Skin epidermis (tissue), 12 donors: Measurements from ENCODE around the gene HAX1.
A peak's percentile ranks its signal among the peaks of the same experiment; 100 is the strongest.
"Not testable (repeated sequence)": the region's sequence is repeated elsewhere in the genome, so short reads cannot be mapped to it uniquely, and the experiment has no call there.

Experiments used
- H3K27ac ChIP-seq, 21 experiments: fragments of 200-600 bp; sonication (generic) in 11 of 21; one replicate each; pipeline ENCODE4 v1.5.0; 2020; ENCODE audit warnings: mild to moderate bottlenecking in 3 of 21, inconsistent platforms in 2 of 21, moderate library complexity in 2 of 21
- H3K4me3 ChIP-seq, 7 experiments: fragments of 200-600 bp; sonication (generic) in 2 of 7; one replicate each; pipeline ENCODE4 v1.5.0; 2020; ENCODE audit warnings: inconsistent platforms in 2 of 7, mild to moderate bottlenecking in 2 of 7, moderate library complexity in 1 of 7

Gene HAX1

GRCh38 chr1:154272217-154272998, at the start of gene HAX1:
Gene HAX1 (plus strand): TSS chr1:154272629. CDS start chr1:154272724, 95 bp downstream.
- Histone ChIP-seq H3K4me3 (peak within 1 kb of the TSS; percentile 56 to 84 (median 73)), H3K27ac (peak within 1 kb of the TSS; percentile 23 to 95 (median 89))

GRCh38 chr1:154222918-154223317, 49.5 kb upstream of the HAX1 start:
- Histone ChIP-seq H3K4me3 (peak overlapping the region in 1 of 7 experiments; percentile 78), H3K27ac (peak overlapping the region in 2 of 21 experiments; percentile 99 to 100)

- Histone ChIP-seq H3K4me3 (no peak overlapping the region), H3K27ac (peak overlapping the region in 1 of 21 experiments; percentile 7)
Measured at GRCh38 chr1:154223621-154224020, 48.8 kb upstream of the HAX1 start.

GRCh38 chr1:154225370-154225769, 47.1 kb upstream of the HAX1 start:
- H3K4me3 ChIP-seq: no peak overlapping the region
- H3K27ac ChIP-seq: peak overlapping the region in 1 of 21 experiments; percentile 13

- not testable (repeated sequence) for H3K27ac ChIP-seq, H3K4me3 ChIP-seq
Measured at GRCh38 chr1:154231112-154231511, 41.3 kb upstream of the HAX1 start.

GRCh38 chr1:154233127-154233526, 39.3 kb upstream of the HAX1 start:
- not testable (repeated sequence) for H3K27ac ChIP-seq, H3K4me3 ChIP-seq

GRCh38 chr1:154236855-154237254, 35.6 kb upstream of the HAX1 start:
- Histone ChIP-seq H3K27ac (no peak overlapping the region), H3K4me3 (no peak overlapping the region)

- Histone ChIP-seq H3K27ac (no peak overlapping the region), H3K4me3 (no peak overlapping the region)
Measured at GRCh38 chr1:154237435-154237834, 35.0 kb upstream of the HAX1 start.

- Histone ChIP-seq H3K27ac (no peak overlapping the region), H3K4me3 (no peak overlapping the region)
Measured at GRCh38 chr1:154237880-154238506, 34.4 kb upstream of the HAX1 start.

- no peak overlapping the region for H3K27ac ChIP-seq
- no peak overlapping the region for H3K4me3 ChIP-seq
Measured at GRCh38 chr1:154239491-154239890, 32.9 kb upstream of the HAX1 start.

- H3K4me3 ChIP-seq: no peak overlapping the region
- no peak overlapping the region for H3K27ac ChIP-seq
Measured at GRCh38 chr1:154240294-154240833, 32.1 kb upstream of the HAX1 start.

GRCh38 chr1:154241703-154242351, 30.6 kb upstream of the HAX1 start:
- H3K4me3 ChIP-seq: no peak overlapping the region
- no peak overlapping the region for H3K27ac ChIP-seq

- H3K27ac ChIP-seq: no peak overlapping the region
- H3K4me3 ChIP-seq: no peak overlapping the region
Measured at GRCh38 chr1:154253671-154254070, 18.8 kb upstream of the HAX1 start.

- H3K27ac ChIP-seq: no peak overlapping the region
- H3K4me3 ChIP-seq: no peak overlapping the region
Measured at GRCh38 chr1:154256686-154257085, 15.7 kb upstream of the HAX1 start.

GRCh38 chr1:154258784-154259183, 13.6 kb upstream of the HAX1 start:
- Histone ChIP-seq H3K27ac (no peak overlapping the region), H3K4me3 (no peak overlapping the region)

- Histone ChIP-seq H3K27ac (no peak overlapping the region), H3K4me3 (no peak overlapping the region)
Measured at GRCh38 chr1:154260127-154260526, 12.3 kb upstream of the HAX1 start.

GRCh38 chr1:154263465-154264332, 8.7 kb upstream of the HAX1 start:
- H3K27ac ChIP-seq: peak overlapping the region in 1 of 21 experiments; percentile 52

GRCh38 chr1:154264454-154264853, 8.0 kb upstream of the HAX1 start:
- Histone ChIP-seq H3K4me3 (no peak overlapping the region), H3K27ac (peak overlapping the region in 1 of 21 experiments; percentile 52)

More at GRCh38 chr1:154263465-154264332, 8.7 kb upstream of the HAX1 start:
- no peak overlapping the region for H3K4me3 ChIP-seq

GRCh38 chr1:154265586-154265985, 6.8 kb upstream of the HAX1 start:
- no peak overlapping the region for H3K4me3 ChIP-seq
- H3K27ac ChIP-seq: peak overlapping the region in 4 of 21 experiments; percentile 23 to 61 (median 30)
